Measurements from ENCODE around the gene SLC35F2.
"Not testable (repeated sequence)": the region's sequence is repeated elsewhere in the genome, so short reads cannot be mapped to it uniquely, and the experiment has no call there.

SLC35F2 gene

GRCh38 chr11:107858217-107859070, at the start of gene SLC35F2:
SLC35F2 (minus strand) TSS chr11:107858787; CDS start chr11:107858767, 20 bp downstream.
- CTCF ChIA-PET: interaction anchor here (0.7 to 1.1 kb wide), 2 partner anchors 14 to 141 kb away, joined by 3 read pairs; no protein-coding TSS in a partner anchor
- Mint-ChIP-seq H3K4me1 (peaks cover 32% of the 10 kb centered on the region), H3K36me3 (no peaks in the 10 kb centered on the region), H3K27me3 (peaks cover 22% of the 10 kb centered on the region), H3K9me3 (no peaks in the 10 kb centered on the region), H3K27ac (peak within 1 kb of the TSS; percentile 79), H3K4me3 (peak within 1 kb of the TSS; percentile 97)
- peak; percentile 74 for DNase-seq

GRCh38 chr11:107908211-107908610, 49.6 kb upstream of the SLC35F2 start:
- CTCF ChIA-PET: interaction anchor here (1.5 kb wide), 1 partner anchor 10 kb away, joined by 7 read pairs; no protein-coding TSS in a partner anchor
- peaks cover 26% of the 10 kb centered on the region for H3K27me3 Mint-ChIP-seq
- no peaks in the 10 kb centered on the region for H3K9me3 Mint-ChIP-seq
- DNase-seq: no peak
- H3K4me1 Mint-ChIP-seq: no peaks in the 10 kb centered on the region
- no peaks in the 10 kb centered on the region for H3K36me3 Mint-ChIP-seq
- no peak overlapping the region for H3K4me3 Mint-ChIP-seq
- no peak overlapping the region for H3K27ac Mint-ChIP-seq

GRCh38 chr11:107898270-107898669, 39.7 kb upstream of the SLC35F2 start:
- CTCF ChIA-PET: interaction anchor here (0.8 to 2.7 kb wide), 3 partner anchors 39 to 365 kb away, joined by 3 to 16 read pairs (median 4); no protein-coding TSS in a partner anchor
- no peak for DNase-seq
- Mint-ChIP-seq H3K27me3 (peaks cover 22% of the 10 kb centered on the region), H3K4me1 (no peaks in the 10 kb centered on the region), H3K4me3 (no peak overlapping the region), H3K36me3 (no peaks in the 10 kb centered on the region), H3K27ac (no peak overlapping the region), H3K9me3 (no peaks in the 10 kb centered on the region)

GRCh38 chr11:107882095-107882820, 23.7 kb upstream of the SLC35F2 start:
- Mint-ChIP-seq H3K4me1 (no peaks in the 10 kb centered on the region), H3K27ac (no peak overlapping the region), H3K27me3 (peaks cover 5% of the 10 kb centered on the region), H3K36me3 (no peaks in the 10 kb centered on the region), H3K9me3 (no peaks in the 10 kb centered on the region), H3K4me3 (no peak overlapping the region)
- no peak for DNase-seq
- CTCF ChIA-PET: no interaction called here

- CTCF ChIA-PET, H3K36me3 Mint-ChIP-seq, H3K27me3 Mint-ChIP-seq, DNase-seq, H3K27ac Mint-ChIP-seq, H3K9me3 Mint-ChIP-seq, H3K4me1 Mint-ChIP-seq, H3K4me3 Mint-ChIP-seq: not testable (repeated sequence)
Observed at GRCh38 chr11:107881471-107881870, 22.9 kb upstream of the SLC35F2 start.

- DNase-seq: no peak
- Mint-ChIP-seq H3K27ac (no peak overlapping the region), H3K9me3 (no peaks in the 10 kb centered on the region), H3K4me3 (no peak overlapping the region), H3K27me3 (no peaks in the 10 kb centered on the region), H3K36me3 (no peaks in the 10 kb centered on the region), H3K4me1 (no peaks in the 10 kb centered on the region)
- CTCF ChIA-PET: no interaction called here
Observed at GRCh38 chr11:107876141-107876540, 17.6 kb upstream of the SLC35F2 start.

- no peak for DNase-seq
- no peaks in the 10 kb centered on the region for H3K36me3 Mint-ChIP-seq
- H3K27ac Mint-ChIP-seq: no peak overlapping the region
- H3K9me3 Mint-ChIP-seq: no peaks in the 10 kb centered on the region
- H3K4me3 Mint-ChIP-seq: no peak overlapping the region
- peaks cover 21% of the 10 kb centered on the region for H3K27me3 Mint-ChIP-seq
- CTCF ChIA-PET: no interaction called here
- H3K4me1 Mint-ChIP-seq: peaks cover 4% of the 10 kb centered on the region
Observed at GRCh38 chr11:107864591-107864990, 6.0 kb upstream of the SLC35F2 start.

- peak overlapping the region; percentile 33 for H3K4me3 Mint-ChIP-seq
Observed at GRCh38 chr11:107860688-107861087, 2.1 kb upstream of the SLC35F2 start.

GRCh38 chr11:107860240-107860620, 1.6 kb upstream of the SLC35F2 start:
- Mint-ChIP-seq H3K4me1 (peaks cover 32% of the 10 kb centered on the region), H3K27me3 (peaks cover 25% of the 10 kb centered on the region)
- H3K4me3 Mint-ChIP-seq, H3K36me3 Mint-ChIP-seq, H3K9me3 Mint-ChIP-seq, DNase-seq, H3K27ac Mint-ChIP-seq: not testable (repeated sequence)
- CTCF ChIA-PET: interaction anchor here (1.5 kb wide), 1 partner anchor 39 kb away, joined by 3 read pairs; no protein-coding TSS in a partner anchor

More at GRCh38 chr11:107860688-107861087, 2.1 kb upstream of the SLC35F2 start:
- Mint-ChIP-seq H3K27me3 (peaks cover 25% of the 10 kb centered on the region), H3K36me3 (no peaks in the 10 kb centered on the region), H3K9me3 (no peaks in the 10 kb centered on the region), H3K4me1 (peaks cover 32% of the 10 kb centered on the region), H3K27ac (no peak overlapping the region)
- DNase-seq: no peak
- CTCF ChIA-PET: no interaction called here

GRCh38 chr11:107859459-107860239, 1.1 kb upstream of the SLC35F2 start:
- H3K4me1 Mint-ChIP-seq: peaks cover 32% of the 10 kb centered on the region
- peak; percentile 51 for DNase-seq
- H3K9me3 Mint-ChIP-seq: no peaks in the 10 kb centered on the region
- peak overlapping the region; percentile 97 for H3K4me3 Mint-ChIP-seq
- no peak overlapping the region for H3K27ac Mint-ChIP-seq
- peaks cover 25% of the 10 kb centered on the region for H3K27me3 Mint-ChIP-seq
- H3K36me3 Mint-ChIP-seq: no peaks in the 10 kb centered on the region
- CTCF ChIA-PET: interaction anchor here (0.7 to 1.5 kb wide), 3 partner anchors 15 to 140 kb away, joined by 3 read pairs; no protein-coding TSS in a partner anchor

GRCh38 chr11:107857550-107858216, 904 bp downstream of the SLC35F2 start:
- Mint-ChIP-seq H3K27me3 (peaks cover 22% of the 10 kb centered on the region), H3K9me3 (no peaks in the 10 kb centered on the region), H3K27ac (peak overlapping the region; percentile 77), H3K4me3 (peak overlapping the region; percentile 97), H3K36me3 (no peaks in the 10 kb centered on the region), H3K4me1 (peaks cover 32% of the 10 kb centered on the region)
- CTCF ChIA-PET: no interaction called here
- DNase-seq: no peak

- H3K4me3 Mint-ChIP-seq: no peak overlapping the region
- no peak overlapping the region for H3K27ac Mint-ChIP-seq
- H3K27me3 Mint-ChIP-seq: peaks cover 18% of the 10 kb centered on the region
- H3K36me3 Mint-ChIP-seq: no peaks in the 10 kb centered on the region
- CTCF ChIA-PET: no interaction called here
- peaks cover 32% of the 10 kb centered on the region for H3K4me1 Mint-ChIP-seq
- H3K9me3 Mint-ChIP-seq: no peaks in the 10 kb centered on the region
- DNase-seq: no peak
Observed at GRCh38 chr11:107856981-107857517, 1.5 kb downstream of the SLC35F2 start.

GRCh38 chr11:107856180-107856980, 2.2 kb downstream of the SLC35F2 start:
- DNase-seq: no peak
- Mint-ChIP-seq H3K4me3 (no peak overlapping the region), H3K27ac (no peak overlapping the region), H3K4me1 (peaks cover 32% of the 10 kb centered on the region), H3K9me3 (no peaks in the 10 kb centered on the region), H3K27me3 (peaks cover 15% of the 10 kb centered on the region), H3K36me3 (no peaks in the 10 kb centered on the region)
- CTCF ChIA-PET: no interaction called here

Measured in activated naive CD4-positive, alpha-beta T cell treated with anti-CD3 and anti-CD28 coated beads, Interleukin-2, amount 10 ng/mL, durations not matched to agents 7 days and 5 days (primary cell).